Posterior cingulate gyrus (tissue), 11 donors: ENCODE data around the gene C2orf92.

Source experiments
- DNase-seq, 10 donors: peaks; one replicate each; pipeline versions ENCODE4 v3.0.0 to v3.0.0-alpha.2; 2020 to 2021; ENCODE audit warnings: mixed read lengths in 3 of 10
- intact Hi-C: fragments of 100-400 bp; cut with DNase I; formaldehyde crosslinking; loops from one replicate; pipeline ENCODE4 v1.15.1; 2023

Gene C2orf92

DNA sequence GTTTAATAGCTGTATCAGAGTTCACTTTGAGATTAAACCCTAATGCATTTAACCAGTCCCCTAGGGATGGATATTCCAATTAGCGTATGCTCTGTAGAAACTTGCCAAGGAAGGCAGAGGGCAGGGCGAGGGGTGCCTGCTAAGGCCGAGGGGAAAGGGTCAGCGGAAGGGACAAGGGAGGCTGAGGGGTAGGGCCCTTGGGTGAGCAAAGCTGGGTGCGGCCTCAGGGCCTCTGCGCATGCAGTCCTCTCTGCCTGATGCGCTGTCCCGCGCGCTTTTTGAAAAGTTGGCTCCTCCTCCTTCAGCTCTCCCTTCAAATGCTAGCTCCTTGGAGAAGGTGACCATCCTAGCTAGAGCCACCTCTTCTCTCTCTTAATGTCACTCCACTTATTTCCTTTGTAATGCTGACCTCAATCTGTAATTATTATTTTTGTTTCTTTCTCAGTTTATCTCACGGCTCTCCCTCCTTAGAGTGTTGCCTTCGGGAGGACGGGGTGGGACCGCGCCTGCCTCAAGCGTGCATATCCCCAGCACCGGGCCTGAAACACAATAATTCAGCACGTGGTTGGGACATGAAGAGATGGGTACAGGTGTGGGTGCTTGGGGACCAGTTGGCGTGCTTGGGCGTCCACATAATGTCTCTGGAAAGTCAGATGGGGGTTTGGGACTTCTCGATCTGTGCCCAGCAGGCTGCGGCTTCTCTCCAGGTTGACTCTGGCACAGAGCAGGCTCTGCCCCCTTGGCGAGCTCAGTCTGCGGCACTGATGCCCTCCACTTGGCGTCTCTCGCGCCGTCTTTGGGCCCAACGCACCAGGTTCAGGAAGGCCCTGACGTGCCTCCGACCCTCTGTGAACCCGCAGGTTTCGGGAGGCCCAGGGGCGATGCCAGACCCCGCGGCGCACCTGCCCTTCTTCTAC is 53.9 kb downstream of the C2orf92 start:
- peak in 4 of 10 donors; percentile 20 to 80 (median 64) for DNase-seq
- intact Hi-C loops: no loop called here

DNA sequence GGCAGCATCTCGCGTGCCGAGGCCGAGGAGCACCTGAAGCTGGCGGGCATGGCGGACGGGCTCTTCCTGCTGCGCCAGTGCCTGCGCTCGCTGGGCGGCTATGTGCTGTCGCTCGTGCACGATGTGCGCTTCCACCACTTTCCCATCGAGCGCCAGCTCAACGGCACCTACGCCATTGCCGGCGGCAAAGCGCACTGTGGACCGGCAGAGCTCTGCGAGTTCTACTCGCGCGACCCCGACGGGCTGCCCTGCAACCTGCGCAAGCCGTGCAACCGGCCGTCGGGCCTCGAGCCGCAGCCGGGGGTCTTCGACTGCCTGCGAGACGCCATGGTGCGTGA is 54.5 kb downstream of the C2orf92 start:
- intact Hi-C loops: no loop called here
- peak in 4 of 10 donors; percentile 16 to 73 (median 55) for DNase-seq

- DNase-seq: peak in 2 of 10 donors; percentile 64
- intact Hi-C loops: no loop called here
Observed at GRCh38 chr2:97724501-97724900, 55.0 kb downstream of the C2orf92 start.

GRCh38 chr2:97724946-97725688 is 55.6 kb downstream of the C2orf92 start:
- DNase-seq: peak in 3 of 10 donors; percentile 46 to 72 (median 67)
- intact Hi-C loops: no loop called here

- intact Hi-C loops: no loop called here
Observed at GRCh38 chr2:97726261-97727064, 57.0 kb downstream of the C2orf92 start.

DNA sequence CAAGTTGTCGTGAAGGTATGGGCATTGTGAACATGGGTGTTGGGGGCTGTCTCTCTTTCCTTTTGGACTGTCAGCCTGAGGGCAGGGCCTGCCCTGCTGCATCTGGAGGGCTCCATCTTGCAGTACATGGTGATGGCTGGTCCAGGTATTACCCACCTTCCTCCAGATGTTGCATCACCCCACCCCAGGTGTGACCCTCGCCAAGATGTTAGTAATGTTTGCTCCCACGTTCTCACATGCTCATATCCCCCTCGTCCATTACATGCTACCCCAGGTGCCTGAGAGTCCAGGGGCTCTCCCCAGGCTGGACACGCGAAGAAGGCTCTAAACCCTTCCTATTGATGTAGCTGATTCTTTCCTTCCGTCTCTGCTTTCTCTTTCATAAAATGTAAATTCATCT is 57.8 kb downstream of the C2orf92 start:
- peak in 1 of 10 donors; percentile 24 for DNase-seq

More at GRCh38 chr2:97726261-97727064, 57.0 kb downstream of the C2orf92 start:
- DNase-seq: peak in 2 of 10 donors; percentile 3 to 27

GRCh38 chr2:97728091-97728731 is 58.7 kb downstream of the C2orf92 start:
- peak in 7 of 10 donors; percentile 13 to 92 (median 50) for DNase-seq
- intact Hi-C loops: no loop called here

More for the DNA sequence above, 57.8 kb downstream of the C2orf92 start:
- intact Hi-C loops: no loop called here

- intact Hi-C loops: no loop called here
- peak in 1 of 10 donors; percentile 2 for DNase-seq
Observed at GRCh38 chr2:97730245-97730644, 60.7 kb downstream of the C2orf92 start.

DNA sequence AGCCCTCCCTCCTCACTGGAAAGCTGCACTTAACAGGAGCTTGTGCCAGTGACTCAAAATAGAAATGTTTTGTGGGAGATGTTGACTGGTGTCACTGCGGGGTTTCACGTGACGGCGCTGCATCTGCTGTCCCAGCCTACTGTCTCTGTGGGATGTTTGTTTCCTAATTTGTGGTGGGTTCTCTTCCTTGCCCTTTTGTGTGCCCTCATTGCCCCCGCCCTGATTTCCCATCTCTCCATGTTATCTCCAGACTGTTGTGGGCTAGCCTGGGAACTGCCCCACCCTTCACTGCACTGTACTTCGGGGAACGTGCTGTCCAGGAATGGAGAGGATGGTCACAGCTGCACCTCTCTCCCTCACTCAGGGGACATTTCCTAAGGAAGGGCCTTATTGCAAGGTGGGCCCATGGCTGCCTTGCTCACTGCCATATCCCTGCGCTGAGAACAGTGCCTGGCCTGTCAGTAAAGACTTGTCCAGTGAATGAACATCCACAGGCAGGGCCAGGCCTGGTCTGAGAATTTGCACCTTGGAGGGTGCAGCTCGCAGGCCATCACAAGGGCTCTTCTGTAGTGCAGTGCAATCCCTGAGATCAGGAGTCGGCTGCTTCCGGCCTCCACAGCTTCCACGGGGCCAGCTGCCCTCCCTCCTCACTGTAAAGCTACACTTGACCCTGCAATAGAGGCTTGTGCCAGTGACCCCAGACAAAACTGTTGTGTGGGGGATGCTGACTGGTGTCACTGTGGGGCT is 61.9 kb downstream of the C2orf92 start:
- intact Hi-C loops: no loop called here
- DNase-seq: peak in 3 of 10 donors; percentile 9 to 52 (median 37)

DNA sequence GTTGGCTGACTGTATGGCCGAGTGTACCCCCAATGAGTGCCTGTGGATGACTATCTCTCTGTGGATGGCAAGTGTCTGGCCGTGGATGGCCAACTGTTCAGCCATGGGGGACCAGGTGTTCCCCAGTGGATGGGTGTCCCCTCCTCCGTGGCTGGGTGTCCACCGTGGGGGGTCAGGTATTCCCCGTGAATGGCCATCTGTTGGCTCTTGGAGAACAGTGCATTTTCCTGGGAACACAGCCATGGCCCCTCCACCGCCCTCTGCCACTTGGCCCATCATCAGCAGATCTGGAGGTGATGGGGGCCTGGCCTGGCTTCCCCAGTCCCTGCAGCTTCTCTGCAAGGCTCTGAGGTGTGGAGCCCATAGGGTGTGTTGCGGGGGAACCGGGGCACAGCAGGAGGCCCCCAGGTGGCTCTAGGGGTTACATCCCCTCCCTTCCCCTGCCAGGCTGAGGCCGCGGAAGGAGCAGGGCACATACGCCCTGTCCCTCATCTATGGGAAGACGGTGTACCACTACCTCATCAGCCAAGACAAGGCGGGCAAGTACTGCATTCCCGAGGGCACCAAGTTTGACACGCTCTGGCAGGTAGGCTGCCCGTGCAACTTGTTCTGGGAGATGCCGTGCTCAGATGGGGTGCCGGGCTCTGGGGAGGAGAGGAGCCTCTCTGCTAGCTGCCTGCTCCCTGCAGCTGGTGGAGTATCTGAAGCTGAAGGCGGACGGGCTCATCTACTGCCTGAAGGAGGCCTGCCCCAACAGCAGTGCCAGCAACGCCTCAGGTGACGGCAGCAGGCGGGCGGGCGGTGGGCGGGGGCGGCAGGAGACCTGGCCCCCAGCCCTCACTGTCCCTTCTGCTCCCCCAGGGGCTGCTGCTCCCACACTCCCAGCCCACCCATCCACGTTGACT is 63.2 kb downstream of the C2orf92 start:
- intact Hi-C loops: no loop called here
- DNase-seq: peak in 2 of 10 donors; percentile 37 to 77

- peak in 1 of 10 donors; percentile 39 for DNase-seq
Observed at GRCh38 chr2:97733341-97734035, 64.0 kb downstream of the C2orf92 start.

DNA sequence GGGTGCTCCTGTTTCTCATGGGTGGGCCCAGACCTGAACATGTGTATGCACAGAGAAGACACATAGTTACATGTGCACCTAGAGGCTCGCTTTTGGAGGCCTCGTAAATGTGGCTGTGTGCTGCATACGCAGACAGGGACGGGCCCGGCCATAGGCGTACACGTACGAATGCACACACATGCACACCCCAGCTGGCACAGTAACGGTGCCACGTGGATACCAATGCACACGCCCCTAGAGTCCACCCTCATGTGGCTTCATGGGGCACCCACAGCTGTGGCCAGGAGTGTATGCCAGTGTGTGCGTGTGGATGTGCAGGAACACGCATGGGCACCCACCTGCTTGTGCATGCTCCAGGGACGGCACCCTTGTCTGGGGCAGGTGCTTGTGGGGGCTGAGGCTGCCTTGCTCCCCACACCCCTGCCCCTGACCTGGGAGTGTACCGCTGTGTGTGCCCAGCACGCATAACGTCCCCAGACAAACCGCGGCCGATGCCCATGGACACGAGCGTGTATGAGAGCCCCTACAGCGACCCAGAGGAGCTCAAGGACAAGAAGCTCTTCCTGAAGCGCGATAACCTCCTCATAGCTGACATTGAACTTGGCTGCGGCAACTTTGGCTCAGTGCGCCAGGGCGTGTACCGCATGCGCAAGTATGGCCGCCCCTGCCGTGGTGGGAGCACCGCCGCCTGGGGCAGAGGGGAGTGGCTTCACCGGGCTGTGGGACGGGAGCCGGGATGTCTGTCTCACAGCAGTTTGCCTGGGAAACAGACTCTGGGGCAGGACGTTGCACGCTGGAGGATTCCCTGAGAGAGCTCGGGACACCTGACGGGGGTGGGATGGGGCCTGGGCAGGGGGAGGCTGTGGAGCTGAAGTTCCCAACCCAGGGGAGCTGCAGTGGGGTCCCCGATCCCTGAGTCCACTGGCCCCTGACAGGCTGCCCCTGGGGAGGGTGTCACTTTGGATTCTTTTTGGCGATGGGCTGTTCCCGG is 64.8 kb downstream of the C2orf92 start:
- DNase-seq: peak in 3 of 10 donors; percentile 39 to 61 (median 41)
- intact Hi-C loops: no loop called here

More at GRCh38 chr2:97733341-97734035, 64.0 kb downstream of the C2orf92 start:
- intact Hi-C loops: no loop called here

- intact Hi-C loops: no loop called here
- peak in 2 of 10 donors; percentile 68 to 70 for DNase-seq
Observed at GRCh38 chr2:97735161-97735561, 65.6 kb downstream of the C2orf92 start.

GRCh38 chr2:97736185-97736584 is 66.7 kb downstream of the C2orf92 start:
- intact Hi-C loops: no loop called here
- peak in 1 of 10 donors; percentile 22 for DNase-seq

DNA sequence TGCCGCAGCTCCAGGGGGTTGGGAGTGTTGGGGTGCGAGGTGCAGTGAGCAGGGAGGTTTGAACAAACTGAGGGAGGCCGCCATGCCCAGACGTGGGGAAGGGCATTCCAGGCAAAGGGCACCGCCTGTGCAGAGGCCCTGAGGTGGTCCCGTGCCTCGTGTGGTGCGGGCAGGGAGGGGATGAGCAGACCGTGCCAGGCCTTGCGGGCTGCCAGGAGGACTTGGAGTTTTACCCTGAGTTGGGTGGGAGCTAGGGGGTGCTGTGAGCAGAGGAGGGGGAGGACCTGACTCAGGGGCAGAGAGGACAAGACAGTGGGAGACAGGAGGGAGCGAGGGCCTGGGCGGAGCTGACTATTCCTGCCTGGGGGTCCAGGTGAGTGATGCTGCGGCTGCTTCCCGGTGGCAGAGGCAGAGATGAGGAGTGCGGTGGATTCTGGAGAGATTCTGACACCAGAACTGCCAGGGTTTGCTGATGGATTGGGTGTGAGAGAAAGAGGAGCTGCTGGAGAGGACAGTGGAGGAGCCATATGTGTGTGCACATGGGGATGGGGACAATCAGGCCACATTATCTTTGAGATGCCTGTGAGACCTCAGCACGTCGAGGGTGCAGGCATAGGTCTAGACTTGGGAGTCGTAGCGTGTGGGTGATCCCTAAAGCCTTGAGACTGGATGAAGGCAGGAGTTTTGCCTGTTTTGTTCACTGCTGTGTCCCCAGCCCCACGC is 67.3 kb downstream of the C2orf92 start:
- DNase-seq: peak in 3 of 10 donors; percentile 42 to 72 (median 67)
- intact Hi-C loops: no loop called here
